ENCODE results near the gene DUSP8.
"Not testable (repeated sequence)": the region's sequence is repeated elsewhere in the genome, so short reads cannot be mapped to it uniquely, and the experiment has no call there.

DUSP8 gene

GRCh38 chr11:1511937-1512496, 60.1 kb downstream of the DUSP8 start:
- no peaks in the 10 kb centered on the region for H3K36me3 Mint-ChIP-seq (ENCODE audit: low read depth)
- no peak overlapping the region for H3K27ac Mint-ChIP-seq
- no peak overlapping the region for H3K4me3 Mint-ChIP-seq
- TF ChIP-seq CTCF (IDR thresholded peaks at IDR 0.05; ENCODE audit: unreplicated experiment in 3 of 3) = no peak
- no peaks in the 10 kb centered on the region for H3K27me3 Mint-ChIP-seq (ENCODE audit: low read depth)
- no peaks in the 10 kb centered on the region for H3K9me3 Mint-ChIP-seq
- peaks cover 28% of the 10 kb centered on the region for H3K4me1 Mint-ChIP-seq

DNA sequence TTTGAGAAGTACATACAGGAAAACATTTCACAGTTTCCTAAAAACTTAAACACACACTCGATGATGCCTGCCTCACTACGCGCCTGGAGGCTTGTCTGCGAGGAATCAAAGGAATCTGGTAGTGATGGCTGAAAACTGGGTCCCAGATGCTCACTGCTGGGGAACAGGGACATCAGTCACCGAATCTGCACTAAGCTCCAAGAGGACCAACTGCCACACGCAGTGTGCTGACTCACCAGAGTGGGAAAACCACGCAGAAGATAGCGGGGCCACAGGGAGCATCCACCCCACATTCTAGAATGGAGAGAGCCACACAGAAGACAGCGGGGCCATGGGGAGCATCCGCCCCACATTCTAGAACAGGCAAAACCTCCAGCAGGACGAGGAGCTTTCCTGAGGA, 61.1 kb downstream of the DUSP8 start:
- Mint-ChIP-seq H3K4me3 (no peak overlapping the region), H3K27ac (no peak overlapping the region)

GRCh38 chr11:1510351-1510750, 61.7 kb downstream of the DUSP8 start:
- peaks cover 28% of the 10 kb centered on the region for H3K4me1 Mint-ChIP-seq
- H3K36me3 Mint-ChIP-seq (ENCODE audit: low read depth); H3K4me3 Mint-ChIP-seq; H3K9me3 Mint-ChIP-seq; H3K27ac Mint-ChIP-seq; H3K27me3 Mint-ChIP-seq (ENCODE audit: low read depth): not testable (repeated sequence)

More for the DNA sequence above, 61.1 kb downstream of the DUSP8 start:
- Mint-ChIP-seq H3K36me3 (ENCODE audit: low read depth) (no peaks in the 10 kb centered on the region), H3K9me3 (no peaks in the 10 kb centered on the region), H3K4me1 (peaks cover 28% of the 10 kb centered on the region), H3K27me3 (ENCODE audit: low read depth) (no peaks in the 10 kb centered on the region)
- TF ChIP-seq CTCF (IDR thresholded peaks at IDR 0.05; ENCODE audit: unreplicated experiment in 3 of 3) = no peak

DNA sequence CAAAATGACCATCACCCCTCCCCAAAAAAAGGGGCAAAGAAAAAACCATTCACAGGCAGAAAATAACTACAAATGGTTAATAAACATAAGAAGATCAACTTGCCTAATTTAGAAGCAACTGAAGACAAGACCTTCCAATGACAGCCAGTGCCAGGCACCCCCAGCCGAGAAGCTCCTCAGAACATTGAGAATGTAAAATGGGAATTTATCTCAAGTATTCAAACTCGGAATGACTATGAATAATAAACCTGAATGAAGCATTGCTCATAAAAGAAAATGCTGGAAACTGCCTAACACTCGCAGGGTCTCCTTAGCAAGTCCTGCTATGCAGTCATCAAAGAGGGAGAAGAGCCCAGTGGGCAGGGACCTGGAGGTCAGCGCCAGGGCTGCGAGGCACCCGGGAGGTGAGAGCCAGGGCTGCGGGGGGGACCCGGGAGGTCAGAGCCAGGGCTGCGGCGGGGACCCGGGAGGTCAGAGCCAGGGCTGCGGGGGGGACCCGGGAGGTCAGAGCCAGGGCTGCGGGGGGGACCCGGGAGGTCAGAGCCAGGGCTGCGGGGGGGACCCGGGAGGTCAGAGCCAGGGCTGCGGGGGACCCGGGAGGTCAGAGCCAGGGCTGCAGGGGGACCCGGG, 62.3 kb downstream of the DUSP8 start:
- Mint-ChIP-seq H3K27me3 (ENCODE audit: low read depth) (no peaks in the 10 kb centered on the region), H3K36me3 (ENCODE audit: low read depth) (no peaks in the 10 kb centered on the region), H3K4me1 (peaks cover 27% of the 10 kb centered on the region), H3K9me3 (no peaks in the 10 kb centered on the region), H3K27ac (no peak overlapping the region), H3K4me3 (no peak overlapping the region)
- TF ChIP-seq CTCF (IDR thresholded peaks at IDR 0.05; ENCODE audit: unreplicated experiment in 3 of 3) = no peak

DNA sequence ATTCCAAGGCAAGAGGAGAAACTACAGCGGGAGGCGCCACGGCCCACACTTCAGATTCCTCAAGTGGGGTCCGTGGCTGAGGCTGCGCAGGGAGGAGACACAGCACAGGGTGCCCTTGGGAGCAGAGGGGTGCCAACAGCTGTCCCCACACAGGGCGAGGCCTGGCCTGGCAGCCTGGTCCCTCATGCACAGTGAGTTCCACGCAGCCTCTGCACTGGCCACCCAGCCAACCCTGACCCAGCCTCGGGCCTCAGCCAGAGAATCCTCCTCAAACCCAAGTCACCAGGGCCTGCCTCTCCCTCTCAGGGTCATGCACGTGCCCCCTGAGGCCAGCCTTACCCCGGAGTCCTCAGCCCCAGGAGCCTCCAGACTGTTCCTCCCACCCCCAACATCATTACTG, 63.1 kb downstream of the DUSP8 start:
- no peaks in the 10 kb centered on the region for H3K9me3 Mint-ChIP-seq
- H3K4me1 Mint-ChIP-seq = peaks cover 20% of the 10 kb centered on the region
- no peak overlapping the region for H3K4me3 Mint-ChIP-seq
- no peak for TF ChIP-seq CTCF (IDR thresholded peaks at IDR 0.05; ENCODE audit: unreplicated experiment in 3 of 3)
- no peaks in the 10 kb centered on the region for H3K27me3 Mint-ChIP-seq (ENCODE audit: low read depth)
- no peaks in the 10 kb centered on the region for H3K36me3 Mint-ChIP-seq (ENCODE audit: low read depth)
- H3K27ac Mint-ChIP-seq = no peak overlapping the region

- peaks cover 15% of the 10 kb centered on the region for H3K4me1 Mint-ChIP-seq
- H3K27ac Mint-ChIP-seq = no peak overlapping the region
- TF ChIP-seq CTCF (IDR thresholded peaks at IDR 0.05; ENCODE audit: unreplicated experiment in 3 of 3) = no peak
- H3K9me3 Mint-ChIP-seq = no peaks in the 10 kb centered on the region
- no peak overlapping the region for H3K4me3 Mint-ChIP-seq
- no peaks in the 10 kb centered on the region for H3K27me3 Mint-ChIP-seq (ENCODE audit: low read depth)
- no peaks in the 10 kb centered on the region for H3K36me3 Mint-ChIP-seq (ENCODE audit: low read depth)
These were observed 63.6 kb downstream of the DUSP8 start for GRCh38 chr11:1508491-1508891.
